GM19324 (cell line): Measurements from ENCODE around the gene NOP9.

Experiments used
- ATAC-seq: cut with Tn5 transposase; IDR thresholded peaks from one replicate; pipeline ENCODE4 v1.9.1; 2021; ENCODE audit warnings: mild to moderate bottlenecking, moderate library complexity; ENCODE audit not compliant: unreplicated experiment, low FRiP score

The NOP9 gene

GRCh38 chr14:24299255-24300191 lies at the start of gene NOP9, which contains the start of gene DHRS1:
NOP9 (plus strand) TSS chr14:24299850; CDS start chr14:24299955, 105 bp downstream.
DHRS1 (minus strand) TSS chr14:24299780; CDS start chr14:24299106, 674 bp downstream.
- ATAC-seq = peak; percentile 79

DNA sequence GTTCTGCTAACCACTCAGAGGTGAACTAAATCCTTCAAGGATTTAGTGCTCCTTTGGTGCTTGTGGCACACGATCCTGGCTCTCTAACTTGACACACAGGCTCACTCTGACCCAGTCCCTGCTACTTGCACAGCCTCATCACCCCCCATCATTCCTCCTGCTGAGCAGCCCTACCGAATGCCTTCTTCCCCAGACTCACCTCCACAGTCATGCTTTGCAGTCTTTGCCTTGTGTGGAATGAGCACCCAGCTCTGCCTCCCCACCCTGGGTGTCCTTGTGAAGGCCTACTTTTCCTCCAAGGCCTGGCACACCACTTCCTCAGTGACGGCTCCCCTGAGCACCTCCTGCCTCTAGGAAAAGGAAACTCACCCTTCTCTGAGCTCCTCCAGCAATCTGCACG lies 49.3 kb upstream of the NOP9 start:
- ATAC-seq = no peak

GRCh38 chr14:24251880-24252288 lies 47.8 kb upstream of the NOP9 start:
- no peak for ATAC-seq

- no peak for ATAC-seq
Observed at GRCh38 chr14:24252289-24253124, 47.1 kb upstream of the NOP9 start.

- ATAC-seq = no peak
Observed at GRCh38 chr14:24253936-24254335, 45.7 kb upstream of the NOP9 start.

- no peak for ATAC-seq
Observed at GRCh38 chr14:24254630-24255392, 44.8 kb upstream of the NOP9 start.

DNA sequence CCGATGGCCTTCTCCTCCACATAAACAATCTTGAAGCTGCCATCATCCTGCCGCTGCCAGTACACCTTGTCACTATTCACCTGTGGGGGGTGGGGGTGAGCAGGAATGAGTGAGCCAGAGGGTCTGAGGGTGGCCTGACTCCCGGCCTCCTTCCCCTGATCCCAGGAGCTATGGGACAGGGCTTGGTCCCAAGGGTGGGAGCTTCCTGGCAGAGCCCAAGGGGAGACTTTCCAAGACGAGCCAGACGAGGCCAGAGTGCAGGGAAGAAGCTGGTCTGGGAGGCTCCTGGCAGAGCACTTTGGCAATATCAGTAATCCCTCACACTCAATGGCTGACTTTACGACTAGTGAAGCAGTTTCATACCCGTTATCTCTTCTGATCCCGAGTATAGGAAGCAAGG lies 44.2 kb upstream of the NOP9 start:
- ATAC-seq = no peak

DNA sequence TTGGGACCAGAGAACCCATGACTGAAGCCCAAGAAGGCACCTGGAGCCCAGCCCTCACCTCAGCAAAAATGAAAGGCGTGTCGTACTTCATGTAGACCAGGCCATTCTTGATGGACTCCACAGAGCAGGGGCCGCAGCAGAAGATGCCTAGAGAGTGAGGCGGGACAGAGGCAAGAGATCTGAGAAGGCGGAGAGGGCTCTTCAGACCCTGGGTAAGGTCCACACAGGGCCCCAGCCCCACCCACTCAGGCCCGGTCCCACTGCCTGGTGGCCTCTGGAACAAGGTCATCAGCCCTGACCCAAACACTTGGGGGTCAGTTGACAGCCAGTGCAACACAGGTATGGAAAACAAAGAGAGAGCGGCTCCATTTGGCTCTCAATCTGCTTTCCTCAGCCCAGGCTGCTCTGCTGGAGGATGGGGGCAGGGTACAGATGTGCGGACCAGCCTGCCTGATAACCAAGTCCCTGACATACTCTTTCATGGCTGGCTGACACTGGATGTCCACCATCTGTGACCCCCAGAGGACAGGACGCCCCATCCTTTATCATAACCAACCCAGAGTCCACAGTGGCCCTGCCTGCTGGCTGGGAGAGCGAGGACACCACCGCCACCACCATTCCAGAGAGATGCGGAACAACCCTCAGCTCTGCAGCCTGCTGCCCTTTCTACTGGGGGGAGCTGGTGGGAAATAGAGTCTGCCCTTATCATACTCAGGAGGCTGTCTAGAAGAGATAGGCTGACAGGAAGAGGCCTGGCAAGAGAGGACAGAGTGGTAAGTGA lies 43.5 kb upstream of the NOP9 start:
- no peak for ATAC-seq

- ATAC-seq = no peak
Observed at GRCh38 chr14:24256960-24257359, 42.7 kb upstream of the NOP9 start.

DNA sequence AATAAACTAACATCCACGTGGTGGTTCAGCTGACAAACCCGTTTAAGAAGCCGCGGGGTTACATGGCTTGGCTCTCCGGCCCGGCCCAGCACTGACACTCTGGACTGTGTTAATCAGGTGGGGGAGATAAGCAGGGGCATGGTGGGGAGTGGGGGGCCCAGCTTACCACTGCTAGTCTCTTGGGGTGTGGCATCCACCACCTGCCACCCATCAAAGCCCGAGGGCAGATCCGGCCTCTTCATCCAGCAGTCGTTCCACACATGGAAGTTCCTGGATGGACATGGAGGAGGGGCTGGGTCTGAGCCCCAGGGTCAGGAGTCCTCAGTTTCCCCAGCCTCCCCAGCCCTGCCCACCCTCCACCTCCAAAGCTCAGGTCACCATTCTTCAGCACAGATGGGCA lies 41.5 kb upstream of the NOP9 start:
- no peak for ATAC-seq

DNA sequence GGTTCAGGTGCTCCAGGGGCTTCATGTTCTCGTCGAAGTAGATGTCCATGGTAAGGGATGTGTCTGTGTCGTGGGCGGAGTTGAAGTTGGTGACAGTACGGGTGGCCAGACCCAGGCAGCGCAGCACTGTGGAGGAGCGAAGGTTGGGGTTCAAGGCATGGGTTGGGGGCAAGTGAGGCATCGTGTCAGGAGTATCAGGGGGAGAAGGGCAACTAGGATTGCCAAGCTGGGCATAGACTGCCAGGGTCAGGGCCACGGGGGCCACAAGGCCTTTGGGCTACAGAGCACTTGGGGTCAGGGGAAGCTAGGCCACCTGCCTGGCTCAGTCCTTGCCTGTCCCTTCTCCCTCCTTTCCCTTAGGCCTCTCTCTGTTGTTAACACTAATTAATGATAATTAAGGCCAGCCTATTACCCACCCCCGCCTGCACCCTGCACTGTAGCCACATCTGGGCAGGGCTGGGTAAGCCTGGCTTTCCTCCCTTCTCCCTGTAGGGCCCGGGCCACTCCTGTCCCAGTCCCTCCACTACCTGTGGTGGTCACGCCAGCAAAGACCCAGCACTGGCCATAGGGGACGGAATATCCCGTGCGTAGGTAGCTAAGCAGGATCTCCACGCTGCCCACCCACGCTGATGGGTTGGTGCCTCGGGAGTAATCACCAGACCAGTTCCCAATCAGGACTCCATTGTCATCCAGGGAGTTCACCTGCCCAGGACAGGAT lies 40.9 kb upstream of the NOP9 start:
- ATAC-seq = no peak

- ATAC-seq = no peak
Observed at GRCh38 chr14:24259282-24260025, 40.2 kb upstream of the NOP9 start.

DNA sequence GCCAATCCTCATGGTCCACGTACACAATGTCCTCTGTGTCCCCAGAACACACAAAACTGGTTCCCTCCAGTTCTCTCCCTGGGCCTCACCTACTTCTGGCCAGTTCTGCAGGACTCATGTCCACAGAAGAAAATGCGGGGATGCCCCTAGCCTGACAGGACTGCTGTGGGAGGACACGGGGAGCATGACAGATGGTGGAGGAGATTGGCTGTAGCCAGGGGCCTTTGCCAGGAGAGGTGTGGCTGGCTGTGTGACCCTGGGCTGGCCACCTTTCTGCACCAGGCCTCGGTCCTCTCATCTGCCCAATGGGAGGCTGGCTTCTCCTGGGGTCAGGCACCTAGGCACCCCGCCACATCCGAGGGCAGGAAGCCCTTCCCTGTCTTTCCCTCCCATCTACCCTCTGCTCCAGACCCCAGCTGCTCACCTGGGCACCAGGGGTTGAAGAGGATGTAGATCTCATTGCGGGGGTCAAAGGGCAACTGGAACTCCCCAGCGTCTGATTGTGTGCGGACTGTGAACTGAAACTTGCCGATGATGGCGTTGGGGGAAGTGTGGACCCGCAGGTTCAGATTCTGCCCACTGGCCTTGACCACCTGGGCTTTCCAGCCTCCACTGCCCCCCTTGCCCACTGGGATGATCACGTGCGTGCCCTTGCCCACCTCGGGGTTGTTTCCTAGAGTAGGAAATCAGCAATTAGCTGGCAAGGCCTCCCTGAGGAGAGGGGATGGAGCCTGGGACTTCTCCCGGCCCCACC lies 39.4 kb upstream of the NOP9 start:
- no peak for ATAC-seq

DNA sequence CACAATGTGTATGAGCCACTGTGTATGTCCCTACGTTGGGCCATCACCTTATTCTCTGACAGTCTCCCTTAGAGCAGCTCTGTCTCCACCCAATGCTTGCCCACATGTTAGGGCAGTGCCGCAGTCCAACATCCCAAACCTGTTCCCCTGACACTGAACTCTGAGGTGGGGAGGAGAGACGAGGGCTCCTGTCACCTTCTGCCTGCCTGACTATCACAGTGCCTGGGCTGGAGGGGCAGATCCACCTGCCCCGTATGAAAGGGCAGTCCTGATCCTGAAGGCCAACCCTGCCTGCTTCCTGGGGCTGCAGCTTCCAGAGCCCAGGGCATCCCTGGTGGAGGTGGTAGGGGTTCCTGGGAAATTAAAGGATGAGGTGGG lies 38.9 kb upstream of the NOP9 start:
- no peak for ATAC-seq

DNA sequence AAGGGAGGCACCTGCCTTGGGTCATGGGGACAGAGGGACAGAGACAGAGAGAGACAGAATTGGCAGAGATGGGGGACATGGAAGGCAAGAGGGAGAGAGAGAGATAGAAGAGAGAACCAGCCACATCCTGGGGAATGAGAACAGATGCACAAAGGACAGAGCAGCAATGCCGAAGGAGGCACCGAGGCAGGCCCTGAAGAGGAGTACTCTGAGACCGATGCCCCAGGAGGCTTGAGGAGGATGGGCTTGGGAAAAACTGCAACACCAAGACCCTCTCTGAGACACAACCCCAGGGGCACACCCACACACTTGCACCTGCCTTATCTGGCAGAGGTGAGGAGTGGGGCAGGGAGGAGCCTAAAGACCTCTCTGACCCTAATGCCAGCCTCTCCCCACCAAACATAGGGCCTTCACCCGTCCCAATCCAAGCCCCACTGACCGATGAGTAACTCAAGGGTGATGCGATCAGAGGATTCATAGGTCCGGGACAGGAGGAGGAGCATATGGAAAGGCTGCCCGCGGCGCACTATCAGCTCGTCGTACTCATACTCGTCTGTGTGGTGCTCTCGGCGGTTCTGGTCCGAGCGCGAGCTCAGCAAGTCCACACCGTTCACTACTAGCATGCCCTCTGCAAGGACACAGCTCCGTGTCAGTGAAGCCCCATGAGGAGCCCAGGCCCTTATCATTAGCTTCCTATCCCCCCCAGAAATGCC lies 38.2 kb upstream of the NOP9 start:
- no peak for ATAC-seq

DNA sequence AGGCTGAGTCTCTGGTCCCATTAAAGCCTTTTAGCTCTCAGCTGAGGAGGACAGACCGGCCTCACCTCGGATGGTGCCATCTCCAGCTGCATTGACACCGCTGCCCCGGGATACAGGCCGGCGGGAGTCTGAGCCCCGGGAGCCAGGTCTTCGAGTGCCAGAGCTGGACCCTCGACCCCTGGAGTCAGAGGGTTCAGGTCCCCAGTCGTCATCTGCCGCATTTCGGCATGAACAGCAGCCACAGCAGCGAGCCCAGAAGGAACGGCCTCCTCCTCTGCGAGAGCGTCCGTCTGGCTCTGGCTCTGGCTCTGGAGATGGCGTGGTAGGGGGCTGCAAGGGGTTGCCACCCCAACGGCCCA lies 37.7 kb upstream of the NOP9 start:
- no peak for ATAC-seq
